Bronchus fibroblast of lung (primary cell): ENCODE measurements around the gene HMBS. TPM values are rescaled to one million over a fixed set of nuclear protein-coding genes. Genes with fewer than 3 reads are reported as not detected.

Experiments
- total RNA-seq: library from RNA; depleted of rRNA; stranded (reverse); fragments of >200 nt; gene quantifications from 2 replicates; pipeline ENCODE4 v1.2.3, GENCODE V29; 2015

The HMBS gene
- 26.2 and 35.4 TPM in 2 replicates for total RNA-seq

GRCh38 chr11:119084663-119085436 is at the start of gene HMBS:
Gene HMBS (plus strand): TSS chr11:119084881. CDS start chr11:119085034, 153 bp downstream.

DNA sequence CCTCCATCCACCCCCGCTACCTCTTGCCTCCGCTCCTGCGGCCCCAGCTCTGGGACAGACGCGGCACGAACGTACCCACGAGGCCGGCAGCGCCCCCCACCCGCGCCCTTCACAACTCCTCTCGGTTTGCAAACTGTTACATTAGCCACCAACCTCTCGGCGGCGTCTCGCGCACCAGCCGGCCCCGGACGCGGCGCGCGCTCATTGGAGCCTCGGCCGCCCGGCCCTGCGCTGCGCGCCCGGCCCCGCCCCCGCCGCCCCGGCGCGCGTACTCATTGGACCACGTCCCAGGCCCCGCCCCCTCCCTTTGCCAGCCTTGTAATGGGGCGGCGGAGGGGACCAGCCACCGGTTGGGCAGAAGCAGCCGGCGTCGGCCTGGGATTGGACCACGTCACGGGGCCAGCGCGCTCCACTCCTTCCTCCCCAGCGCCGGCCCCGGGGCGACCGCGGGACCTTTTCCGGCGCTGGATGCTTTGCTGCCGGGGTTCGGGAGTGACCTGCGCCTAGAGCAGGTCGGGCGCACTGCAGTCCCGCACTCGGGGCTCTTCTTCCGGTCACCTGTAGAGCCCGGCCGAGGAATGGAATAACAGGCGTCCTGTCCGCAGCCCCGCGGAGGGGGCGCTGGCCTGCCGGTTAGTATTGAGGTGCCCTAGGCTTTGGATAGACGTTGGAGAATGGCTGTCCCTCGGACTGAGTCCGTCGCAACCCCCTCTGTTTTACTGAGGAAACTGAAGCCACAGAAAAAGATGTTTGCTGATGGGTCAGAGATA is 27.5 kb upstream of the HMBS start, which contains the start of gene HYOU1:
HYOU1 (minus strand) TSS at position 206 of the 770 bp plus-strand sequence. CDS start 1,045 bp downstream, outside the sequence.

GRCh38 chr11:119067371-119068222 is 17.1 kb upstream of the HMBS start, which contains the start of gene VPS11:
Gene VPS11 (plus strand): TSS chr11:119067818. CDS start chr11:119067824, 6 bp downstream.

GRCh38 chr11:119101759-119102423 is 17.2 kb downstream of the HMBS start, which contains the start of gene DPAGT1:
Gene DPAGT1 (minus strand): TSS chr11:119101853. CDS start chr11:119101655, 198 bp downstream.

GRCh38 chr11:119106564-119107537 is 22.2 kb downstream of the HMBS start, which contains the start of gene C2CD2L:
Gene C2CD2L (plus strand): TSS chr11:119107344. CDS start chr11:119107742, 398 bp downstream.

GRCh38 chr11:119121008-119121810 is 36.5 kb downstream of the HMBS start, which contains the start of gene HINFP:
Gene HINFP (plus strand): TSS chr11:119121580. CDS start chr11:119126945, 5,365 bp downstream.

Other genes with a start within 250 kb of the HMBS start
- gene CXCR5, start 201.0 kb upstream of the HMBS start, total RNA-seq: not detected in 2 replicates
- gene BCL9L, start 159.0 kb upstream of the HMBS start, total RNA-seq: 21.0 and 21.4 TPM in 2 replicates
- gene UPK2, start 128.6 kb upstream of the HMBS start, total RNA-seq: not detected in 2 replicates
- not detected in 2 replicates for gene FOXR1, start 113.1 kb upstream of the HMBS start, total RNA-seq
- gene CENATAC, start 86.7 kb upstream of the HMBS start, total RNA-seq: 7.1 and 7.9 TPM in 2 replicates
- gene RPS25, start 66.5 kb upstream of the HMBS start, total RNA-seq: 1,361 and 1,484 TPM in 2 replicates
- 82.4 and 102 TPM in 2 replicates for gene TRAPPC4, start 66.1 kb upstream of the HMBS start, total RNA-seq
- 20.8 and 24.1 TPM in 2 replicates for gene SLC37A4, start 54.0 kb upstream of the HMBS start, total RNA-seq
- gene HYOU1, start 27.7 kb upstream of the HMBS start, total RNA-seq: 70.6 and 75.7 TPM in 2 replicates
- gene VPS11, start 17.1 kb upstream of the HMBS start, total RNA-seq: 24.2 and 26.5 TPM in 2 replicates
- 34.1 and 40.0 TPM in 2 replicates for gene DPAGT1, start 17.0 kb downstream of the HMBS start, total RNA-seq
- 6.1 and 7.9 TPM in 2 replicates for gene C2CD2L, start 22.5 kb downstream of the HMBS start, total RNA-seq
- 11.8 and 12.0 TPM in 2 replicates for gene HINFP, start 36.7 kb downstream of the HMBS start, total RNA-seq
- gene ABCG4, start 64.2 kb downstream of the HMBS start, total RNA-seq: 0.15 and 0.34 TPM in 2 replicates
- 13.5 and 15.1 TPM in 2 replicates for gene NLRX1, start 83.8 kb downstream of the HMBS start, total RNA-seq
- not detected in 2 replicates for gene NHERF4, start 100.6 kb downstream of the HMBS start, total RNA-seq
- 7.1 and 8.2 TPM in 2 replicates for gene CBL, start 121.5 kb downstream of the HMBS start, total RNA-seq
- gene MCAM, start 232.2 kb downstream of the HMBS start, total RNA-seq: 177 and 195 TPM in 2 replicates
- gene RNF26, start 249.6 kb downstream of the HMBS start, total RNA-seq: 16.0 and 16.6 TPM in 2 replicates